ENCODE measurements around the gene TLX1. TPM values are rescaled to one million over a fixed set of nuclear protein-coding genes. Genes with fewer than 3 reads are reported as not detected.

The TLX1 gene
- total and polyA plus RNA-seq, 9 of the 15 experiments (the other 6 are each of a cell fraction or from before 2014, with no cell fraction given) = 0.03 to 3.3 (median 0.19) TPM; not detected in 1

GRCh38 chr10:101165736-101166135 is 34.6 kb downstream of the TLX1 start:
- Histone ChIP-seq H3K9me1 (ENCODE audit: control insufficient read depth, insufficient read depth, low read length) (no peaks in the 10 kb centered on the region), H3K4me1 (replicated peaks in 1 of 2; ENCODE audit: control insufficient read depth in 2 of 2, insufficient read depth in 2 of 2, low read length in 2 of 2) (no peaks in the 10 kb centered on the region), H4K20me1 (replicated peaks; ENCODE audit: control insufficient read depth, insufficient read depth, low read length) (no peaks in the 10 kb centered on the region), H3K36me3 (ENCODE audit: control insufficient read depth, insufficient read depth, low read length) (no peaks in the 10 kb centered on the region), H3K27me3 (ENCODE audit: control insufficient read depth in 2 of 2, insufficient read depth in 2 of 2, low read length in 2 of 2) (peaks cover 0 to 6% of the 10 kb centered on the region in 2 experiments; a peak in 2 of 5 replicates), H2AFZ (ENCODE audit: low read depth, low read length) (no peak overlapping the region), H3K4me2 (ENCODE audit: insufficient read depth, low read length) (no peak overlapping the region), H3K79me2 (ENCODE audit: control insufficient read depth, insufficient read depth, low read length) (no peaks in the 10 kb centered on the region), H3K27ac (ENCODE audit: extremely low read depth, low read depth, low read length) (no peak overlapping the region), H3K9ac (ENCODE audit: insufficient read depth in 1 of 2, low read depth in 2 of 2, low read length in 2 of 2) (no peak overlapping the region), H3K9me3 (replicated peaks; ENCODE audit: control insufficient read depth, insufficient read depth, low read depth, low read length) (no peaks in the 10 kb centered on the region), H3K4me3 (no peak overlapping the region)
- no peak for ATAC-seq
- intact Hi-C loops (cut with micrococcal nuclease) = no loop called here
- no peak for DNase-seq (ENCODE audit: extremely low read depth in 1 of 4, low spot score in 3 of 4)
- CTCF ChIA-PET (ENCODE audit: low intra/inter-chr PET ratio) = no interaction called here
- no peak for FAIRE-seq
- in situ Hi-C loops (cut with MboI) = no loop called here
- TF ChIP-seq SRSF3 (IDR thresholded peaks at IDR 0.05; ENCODE audit: insufficient read depth, low read length) (no peak), PHF20 (IDR thresholded peaks at IDR 0.05; ENCODE audit: partially characterized antibody) (no peak), SFPQ (IDR thresholded peaks at IDR 0.05; ENCODE audit: low read depth, low read length) (no peak), HIVEP1 (CRISPR knock-in tag; IDR thresholded peaks at IDR 0.05) (no peak), NFATC3 (IDR thresholded peaks at IDR 0.05) (no peak), ZSCAN32 (CRISPR knock-in tag; IDR thresholded peaks at IDR 0.05) (no peak), ZNF511 (CRISPR knock-in tag; IDR thresholded peaks at IDR 0.05) (no peak), DMBX1 (CRISPR knock-in tag; IDR thresholded peaks at IDR 0.05; ENCODE audit: borderline replicate concordance) (no peak)
- TF ChIP-seq, protein P1, sequence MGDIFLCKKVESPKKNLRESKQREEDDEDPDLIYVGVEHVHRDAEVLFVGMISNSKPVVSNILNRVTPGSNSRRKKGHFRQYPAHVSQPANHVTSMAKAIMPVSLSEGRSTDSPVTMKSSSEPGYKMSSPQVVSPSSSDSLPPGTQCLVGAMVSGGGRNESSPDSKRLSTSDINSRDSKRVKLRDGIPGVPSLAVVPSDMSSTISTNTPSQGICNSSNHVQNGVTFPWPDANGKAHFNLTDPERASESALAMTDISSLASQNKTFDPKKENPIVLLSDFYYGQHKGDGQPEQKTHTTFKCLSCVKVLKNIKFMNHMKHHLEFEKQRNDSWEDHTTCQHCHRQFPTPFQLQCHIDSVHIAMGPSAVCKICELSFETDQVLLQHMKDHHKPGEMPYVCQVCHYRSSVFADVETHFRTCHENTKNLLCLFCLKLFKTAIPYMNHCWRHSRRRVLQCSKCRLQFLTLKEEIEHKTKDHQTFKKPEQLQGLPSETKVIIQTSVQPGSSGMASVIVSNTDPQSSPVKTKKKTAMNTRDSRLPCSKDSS (IDR thresholded peaks at IDR 0.05; ENCODE audit: low read depth, partially characterized antibody) = no peak
- POLR2A ChIA-PET = no interaction called here
- whole genome bisulfite sequencing (ENCODE audit: insufficient coverage, low coverage, missing lambda C conversion rate) = 0% methylated on average over 3 of the region's 3 CpGs
- BruUV-seq (replicated peaks) = no TSS peak
